Effector memory CD8-positive, alpha-beta T cell (primary cell): ENCODE measurements around the gene SNRNP40.

ENCODE experiments used
- ATAC-seq: fragments of 150-1000 bp; cut with Tn5 transposase; replicated peaks from 2 replicates; pipeline ENCODE4 v1.10.0; 2021; ENCODE audit warnings: mild to moderate bottlenecking, moderate library complexity
- DNase-seq, 3 experiments: peaks; one replicate each; pipeline ENCODE4 v3.0.0; 2021
- H3K27ac Mint-ChIP-seq, 2 donors: one replicate each; pipeline ENCODE4 v1.8.0; 2022; ENCODE audit warnings: mild to moderate bottlenecking in 2 of 2, mixed read lengths in 2 of 2, moderate library complexity in 2 of 2
- H3K27me3 Mint-ChIP-seq, 2 donors: one replicate each; pipeline ENCODE4 v1.8.0; 2022; ENCODE audit warnings: mixed read lengths in 2 of 2
- H3K36me3 Mint-ChIP-seq: one replicate; pipeline ENCODE4 v1.8.0; 2022; ENCODE audit warnings: mild to moderate bottlenecking, moderate library complexity, mixed read lengths; ENCODE audit not compliant: insufficient read depth
- H3K4me1 Mint-ChIP-seq, 2 donors: one replicate each; pipeline ENCODE4 v1.8.0; 2022; ENCODE audit warnings: low read depth in 2 of 2, mixed read lengths in 2 of 2
- H3K4me3 Mint-ChIP-seq, 2 donors: one replicate each; pipeline ENCODE4 v1.8.0; 2022; ENCODE audit warnings: mild to moderate bottlenecking in 2 of 2, mixed read lengths in 2 of 2, moderate library complexity in 2 of 2
- H3K9me3 Mint-ChIP-seq, 2 donors: one replicate each; pipeline ENCODE4 v1.8.0; 2022; ENCODE audit warnings: mixed read lengths in 2 of 2

SNRNP40 gene

GRCh38 chr1:31234870-31235269 is 61.7 kb downstream of the SNRNP40 start:
- Mint-ChIP-seq H3K36me3 (peaks cover 5% of the 10 kb centered on the region), H3K27ac (no peak overlapping the region), H3K9me3 (no peaks in the 10 kb centered on the region), H3K4me3 (no peak overlapping the region), H3K4me1 (peaks cover 5 to 8% of the 10 kb centered on the region in 2 donors), H3K27me3 (peaks cover 55 to 71% of the 10 kb centered on the region in 2 donors)
- ATAC-seq, result no peak
- no peak for DNase-seq

GRCh38 chr1:31234123-31234708 is 62.4 kb downstream of the SNRNP40 start:
- H3K27me3 Mint-ChIP-seq, result peaks cover 54 to 66% of the 10 kb centered on the region in 2 donors
- DNase-seq (no peak), ATAC-seq (no peak)
- peaks cover 5 to 8% of the 10 kb centered on the region in 2 donors for H3K4me1 Mint-ChIP-seq
- H3K27ac Mint-ChIP-seq, result no peak overlapping the region
- peaks cover 5% of the 10 kb centered on the region for H3K36me3 Mint-ChIP-seq
- no peak overlapping the region for H3K4me3 Mint-ChIP-seq
- no peaks in the 10 kb centered on the region for H3K9me3 Mint-ChIP-seq

GRCh38 chr1:31232689-31233088 is 63.9 kb downstream of the SNRNP40 start:
- H3K27me3 Mint-ChIP-seq, result peaks cover 39 to 51% of the 10 kb centered on the region in 2 donors
- ATAC-seq (no peak), DNase-seq (no peak)
- no peaks in the 10 kb centered on the region for H3K9me3 Mint-ChIP-seq
- peaks cover 5% of the 10 kb centered on the region for H3K36me3 Mint-ChIP-seq
- H3K4me3 Mint-ChIP-seq, result no peak overlapping the region
- H3K27ac Mint-ChIP-seq, result no peak overlapping the region
- H3K4me1 Mint-ChIP-seq, result no peaks in the 10 kb centered on the region

- Mint-ChIP-seq H3K4me3 (no peak overlapping the region), H3K27me3 (peaks cover 31 to 42% of the 10 kb centered on the region in 2 donors), H3K36me3 (peaks cover 5% of the 10 kb centered on the region), H3K27ac (no peak overlapping the region), H3K4me1 (no peaks in the 10 kb centered on the region), H3K9me3 (no peaks in the 10 kb centered on the region)
- ATAC-seq (no peak), DNase-seq (no peak)
Observed at GRCh38 chr1:31231802-31232201, 64.8 kb downstream of the SNRNP40 start.

- Mint-ChIP-seq H3K4me3 (no peak overlapping the region), H3K36me3 (peaks cover 5% of the 10 kb centered on the region), H3K4me1 (no peaks in the 10 kb centered on the region), H3K27ac (no peak overlapping the region), H3K27me3 (peaks cover 21 to 36% of the 10 kb centered on the region in 2 donors), H3K9me3 (no peaks in the 10 kb centered on the region)
- DNase-seq (no peak), ATAC-seq (no peak)
Observed at GRCh38 chr1:31230378-31230777, 66.2 kb downstream of the SNRNP40 start.

GRCh38 chr1:31228986-31229385 is 67.6 kb downstream of the SNRNP40 start:
- H3K27ac Mint-ChIP-seq, result no peak overlapping the region
- H3K27me3 Mint-ChIP-seq, result peaks cover 8 to 29% of the 10 kb centered on the region in 2 donors
- DNase-seq, result no peak
- no peak for ATAC-seq
- peaks cover 5% of the 10 kb centered on the region for H3K36me3 Mint-ChIP-seq
- H3K9me3 Mint-ChIP-seq, result no peaks in the 10 kb centered on the region
- H3K4me1 Mint-ChIP-seq, result no peaks in the 10 kb centered on the region
- H3K4me3 Mint-ChIP-seq, result no peak overlapping the region

- Mint-ChIP-seq H3K4me3 (no peak overlapping the region), H3K9me3 (no peaks in the 10 kb centered on the region), H3K4me1 (no peaks in the 10 kb centered on the region), H3K27me3 (peaks cover 2 to 26% of the 10 kb centered on the region in 2 donors), H3K27ac (no peak overlapping the region), H3K36me3 (peaks cover 2% of the 10 kb centered on the region)
- DNase-seq (no peak), ATAC-seq (no peak)
Observed at GRCh38 chr1:31227891-31228568, 68.6 kb downstream of the SNRNP40 start.

- H3K27me3 Mint-ChIP-seq, result peaks cover 0 to 33% of the 10 kb centered on the region in 2 donors
- no peaks in the 10 kb centered on the region for H3K9me3 Mint-ChIP-seq
- no peak overlapping the region for H3K4me3 Mint-ChIP-seq
- H3K36me3 Mint-ChIP-seq, result no peaks in the 10 kb centered on the region
- no peak for DNase-seq
- H3K4me1 Mint-ChIP-seq, result no peaks in the 10 kb centered on the region
- no peak overlapping the region for H3K27ac Mint-ChIP-seq
- ATAC-seq, result no peak
Observed at GRCh38 chr1:31224068-31224467, 72.5 kb downstream of the SNRNP40 start.

GRCh38 chr1:31222176-31222575 is 74.4 kb downstream of the SNRNP40 start:
- Mint-ChIP-seq H3K36me3 (no peaks in the 10 kb centered on the region), H3K4me3 (no peak overlapping the region), H3K4me1 (no peaks in the 10 kb centered on the region), H3K9me3 (no peaks in the 10 kb centered on the region), H3K27me3 (peaks cover 0 to 51% of the 10 kb centered on the region in 2 donors), H3K27ac (no peak overlapping the region)
- ATAC-seq (no peak), DNase-seq (no peak)

GRCh38 chr1:31221072-31221471 is 75.5 kb downstream of the SNRNP40 start:
- ATAC-seq (no peak), DNase-seq (no peak)
- H3K9me3 Mint-ChIP-seq, result no peaks in the 10 kb centered on the region
- H3K4me1 Mint-ChIP-seq, result no peaks in the 10 kb centered on the region
- no peaks in the 10 kb centered on the region for H3K36me3 Mint-ChIP-seq
- no peak overlapping the region for H3K27ac Mint-ChIP-seq
- H3K27me3 Mint-ChIP-seq, result peaks cover 0 to 49% of the 10 kb centered on the region in 2 donors
- no peak overlapping the region for H3K4me3 Mint-ChIP-seq

GRCh38 chr1:31219489-31219888 is 77.1 kb downstream of the SNRNP40 start:
- DNase-seq (no peak), ATAC-seq (no peak)
- Mint-ChIP-seq H3K4me1 (no peaks in the 10 kb centered on the region), H3K36me3 (no peaks in the 10 kb centered on the region), H3K27ac (no peak overlapping the region), H3K9me3 (no peaks in the 10 kb centered on the region), H3K27me3 (peaks cover 2 to 57% of the 10 kb centered on the region in 2 donors), H3K4me3 (no peak overlapping the region)

- H3K27ac Mint-ChIP-seq, result no peak overlapping the region
- no peak for DNase-seq
- no peaks in the 10 kb centered on the region for H3K36me3 Mint-ChIP-seq
- H3K9me3 Mint-ChIP-seq, result no peaks in the 10 kb centered on the region
- H3K4me3 Mint-ChIP-seq, result no peak overlapping the region
- H3K4me1 Mint-ChIP-seq, result no peaks in the 10 kb centered on the region
- ATAC-seq, result no peak
- peaks cover 9 to 55% of the 10 kb centered on the region in 2 donors for H3K27me3 Mint-ChIP-seq
Observed at GRCh38 chr1:31218705-31219104, 77.9 kb downstream of the SNRNP40 start.

- Mint-ChIP-seq H3K36me3 (no peaks in the 10 kb centered on the region), H3K4me3 (no peak overlapping the region), H3K27me3 (peaks cover 11 to 49% of the 10 kb centered on the region in 2 donors), H3K9me3 (no peaks in the 10 kb centered on the region), H3K27ac (no peak overlapping the region), H3K4me1 (no peaks in the 10 kb centered on the region)
- no peak for DNase-seq
- no peak for ATAC-seq
Observed at GRCh38 chr1:31216016-31216415, 80.6 kb downstream of the SNRNP40 start.

GRCh38 chr1:31215065-31215570 is 81.5 kb downstream of the SNRNP40 start:
- Mint-ChIP-seq H3K4me3 (no peak overlapping the region), H3K9me3 (no peaks in the 10 kb centered on the region), H3K4me1 (no peaks in the 10 kb centered on the region), H3K36me3 (no peaks in the 10 kb centered on the region), H3K27ac (no peak overlapping the region), H3K27me3 (peaks cover 16 to 46% of the 10 kb centered on the region in 2 donors)
- DNase-seq (no peak), ATAC-seq (no peak)
